Measurements from ENCODE around the gene KRTAP5-3.
A peak's percentile ranks its signal among the peaks of the same experiment; 100 is the strongest.

DNA sequence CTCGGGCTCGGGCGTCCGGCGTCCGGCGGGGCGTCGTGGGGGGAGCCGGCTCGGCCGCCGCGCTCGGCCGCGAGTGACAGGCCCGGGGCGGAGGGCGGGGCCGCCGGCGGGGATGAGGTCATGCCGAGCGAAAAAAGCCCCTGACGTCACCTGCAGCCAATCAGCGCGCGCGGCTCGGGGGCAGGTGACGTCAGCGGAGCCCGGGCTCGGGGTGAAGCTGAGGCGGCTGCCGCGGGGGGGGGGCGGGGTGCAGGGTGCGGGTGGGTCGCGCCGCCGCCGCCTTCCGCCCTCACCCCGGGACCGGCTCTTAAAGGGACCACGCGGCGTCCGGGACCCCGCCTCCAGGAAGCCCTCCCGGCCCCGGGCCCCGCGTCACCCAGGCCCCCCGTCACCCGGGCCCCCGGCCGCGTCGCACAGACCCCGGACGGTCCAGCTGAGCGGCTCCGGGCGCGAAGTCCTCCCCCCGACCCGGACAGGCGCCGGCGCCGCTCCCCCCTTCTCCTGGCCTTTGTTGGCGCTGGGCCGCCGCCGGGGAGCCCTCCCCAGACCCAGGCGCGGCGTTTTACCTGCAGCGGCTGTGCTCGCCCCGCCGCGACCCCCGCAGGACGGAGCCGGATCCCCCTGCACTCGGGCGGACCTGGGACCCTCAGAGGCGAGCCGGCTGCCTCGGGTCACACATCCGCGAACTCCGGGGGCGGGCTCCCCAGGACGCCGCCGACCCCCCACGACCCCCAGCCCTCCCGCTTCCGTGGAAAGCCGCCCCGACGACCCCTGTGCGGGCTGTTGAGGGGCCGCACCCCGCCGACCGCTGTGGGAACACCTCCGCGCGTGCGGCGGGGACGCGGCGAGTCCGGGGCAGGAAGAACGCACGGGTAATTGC lies 35.8 kb downstream of the KRTAP5-3 start, which contains the start of gene DUSP8:
- TF ChIP-seq KLF6 (CRISPR knock-in tag; IDR thresholded peaks at IDR 0.05; ENCODE audit: borderline replicate concordance) (no peak), TBP (optimal IDR thresholded peaks at IDR 0.05; ENCODE audit: low read depth, low read length) (no peak), ZNF146 (CRISPR knock-in tag; IDR thresholded peaks at IDR 0.05; ENCODE audit: unreplicated experiment) (no peak), ZC3H4 (CRISPR knock-in tag; IDR thresholded peaks at IDR 0.05; ENCODE audit: borderline replicate concordance) (no peak), GTF2A2 (tag; IDR thresholded peaks at IDR 0.05) (no peak), ZZZ3 (IDR thresholded peaks at IDR 0.05) (no peak)
- TF ChIP-seq, protein P1, sequence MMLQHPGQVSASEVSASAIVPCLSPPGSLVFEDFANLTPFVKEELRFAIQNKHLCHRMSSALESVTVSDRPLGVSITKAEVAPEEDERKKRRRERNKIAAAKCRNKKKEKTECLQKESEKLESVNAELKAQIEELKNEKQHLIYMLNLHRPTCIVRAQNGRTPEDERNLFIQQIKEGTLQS (IDR thresholded peaks at IDR 0.05) = peak; percentile 84
- TF ChIP-seq, protein P1 (CRISPR knock-in tag; conservative IDR thresholded peaks at IDR 0.05) = no peak
- TF ChIP-seq, protein P2, sequence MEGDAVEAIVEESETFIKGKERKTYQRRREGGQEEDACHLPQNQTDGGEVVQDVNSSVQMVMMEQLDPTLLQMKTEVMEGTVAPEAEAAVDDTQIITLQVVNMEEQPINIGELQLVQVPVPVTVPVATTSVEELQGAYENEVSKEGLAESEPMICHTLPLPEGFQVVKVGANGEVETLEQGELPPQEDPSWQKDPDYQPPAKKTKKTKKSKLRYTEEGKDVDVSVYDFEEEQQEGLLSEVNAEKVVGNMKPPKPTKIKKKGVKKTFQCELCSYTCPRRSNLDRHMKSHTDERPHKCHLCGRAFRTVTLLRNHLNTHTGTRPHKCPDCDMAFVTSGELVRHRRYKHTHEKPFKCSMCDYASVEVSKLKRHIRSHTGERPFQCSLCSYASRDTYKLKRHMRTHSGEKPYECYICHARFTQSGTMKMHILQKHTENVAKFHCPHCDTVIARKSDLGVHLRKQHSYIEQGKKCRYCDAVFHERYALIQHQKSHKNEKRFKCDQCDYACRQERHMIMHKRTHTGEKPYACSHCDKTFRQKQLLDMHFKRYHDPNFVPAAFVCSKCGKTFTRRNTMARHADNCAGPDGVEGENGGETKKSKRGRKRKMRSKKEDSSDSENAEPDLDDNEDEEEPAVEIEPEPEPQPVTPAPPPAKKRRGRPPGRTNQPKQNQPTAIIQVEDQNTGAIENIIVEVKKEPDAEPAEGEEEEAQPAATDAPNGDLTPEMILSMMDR (IDR thresholded peaks at IDR 0.05 in 2 of 3, conservative IDR thresholded peaks at IDR 0.05 in 1 of 3; ENCODE audit: insufficient read depth in 2 of 3, low read depth in 1 of 3, low read length in 3 of 3) = no peak

Measured in K562 (cell line).